WTC11 (cell line): ENCODE measurements around the gene SPATA13. TPM values are rescaled to one million over a fixed set of nuclear protein-coding genes. Genes with fewer than 3 reads are reported as not detected.

ENCODE experiments used
- ATAC-seq: fragments of 200-7000 bp; cut with Tn5 transposase; 2 replicates; pipeline ENCODE4 v1.10.0; 2021; ENCODE audit warnings: mild to moderate bottlenecking, moderate library complexity
- CTCF ChIA-PET: fragments of 300-600 bp; sonication (Branson Sonifier 250); formaldehyde crosslinking; loops from one replicate; lab custom pipeline; 2021; ENCODE audit warnings: antibody characterized with exemption; lab: Charles Lee
- POLR2A ChIA-PET: fragments of 350-600 bp; sonication (Branson Sonifier 250); formaldehyde crosslinking; loops from one replicate; lab custom pipeline; 2021; ENCODE audit warnings: antibody characterized with exemption; lab: Charles Lee
- DNase-seq: peaks from one replicate; pipeline ENCODE4 v3.0.0; 2021; ENCODE audit warnings: low spot score
- H3K27ac Mint-ChIP-seq: 2 replicates; pipeline ENCODE4 v1.8.0; 2021; ENCODE audit warnings: mixed read lengths
- H3K27me3 Mint-ChIP-seq: 2 replicates; pipeline ENCODE4 v1.8.0; 2021; ENCODE audit warnings: low read depth, mild to moderate bottlenecking, moderate library complexity, mixed read lengths
- H3K36me3 Mint-ChIP-seq: 2 replicates; pipeline ENCODE4 v1.8.0; 2021; ENCODE audit warnings: mixed read lengths
- H3K4me1 Mint-ChIP-seq: 2 replicates; pipeline ENCODE4 v1.8.0; 2022; ENCODE audit warnings: mixed read lengths
- H3K4me3 Mint-ChIP-seq: 2 replicates; pipeline ENCODE4 v1.8.0; 2021; ENCODE audit warnings: mild to moderate bottlenecking, moderate library complexity, mixed read lengths
- H3K9me3 Mint-ChIP-seq: 2 replicates; pipeline ENCODE4 v1.8.0; 2021; ENCODE audit warnings: mixed read lengths
- ATF1 ChIP-seq: sonication (generic); formaldehyde crosslinking; IDR thresholded peaks from 2 replicates; pipeline ENCODE4 v1.8.1; 2023; ENCODE audit warnings: mild to moderate bottlenecking, moderate library complexity, missing genetic modification reagents
- CBFB ChIP-seq: sonication (generic); formaldehyde crosslinking; IDR thresholded peaks from 2 replicates; pipeline ENCODE4 v1.8.1; 2022; ENCODE audit warnings: mild to moderate bottlenecking, low read depth, missing genetic modification reagents
- ELF4 ChIP-seq: sonication (generic); formaldehyde crosslinking; IDR thresholded peaks from 2 replicates; pipeline ENCODE4 v1.8.1; 2022; ENCODE audit warnings: low read depth, mild to moderate bottlenecking, moderate library complexity, missing genetic modification reagents
- ETV6 ChIP-seq: sonication (generic); formaldehyde crosslinking; IDR thresholded peaks from 2 replicates; pipeline ENCODE4 v1.8.1; 2022; ENCODE audit warnings: mild to moderate bottlenecking, missing genetic modification reagents
- GTF2I ChIP-seq: fragments of 250-450 bp; sonication (Bioruptor Pico); conservative IDR thresholded peaks from 2 replicates; pipeline ENCODE4 v1.4.0; 2021; ENCODE audit warnings: mild to moderate bottlenecking
- IRF2 ChIP-seq: sonication (generic); formaldehyde crosslinking; IDR thresholded peaks from 2 replicates; pipeline ENCODE4 v1.8.0; 2022; ENCODE audit warnings: low read depth, missing genetic modification reagents, borderline replicate concordance
- KAT7 ChIP-seq: sonication (generic); formaldehyde crosslinking; IDR thresholded peaks from 2 replicates; pipeline ENCODE4 v1.8.1; 2023; ENCODE audit warnings: missing genetic modification reagents, mild to moderate bottlenecking, borderline replicate concordance
- NFE2L1 ChIP-seq: sonication (generic); formaldehyde crosslinking; IDR thresholded peaks from 2 replicates; pipeline ENCODE4 v1.8.1; 2023; ENCODE audit warnings: missing genetic modification reagents
- PRRX2 ChIP-seq: fragments of 250-450 bp; sonication (Bioruptor Pico); IDR thresholded peaks from 2 replicates; pipeline ENCODE4 v1.8.0; 2021; ENCODE audit warnings: mild to moderate bottlenecking
- RELA ChIP-seq: sonication (generic); formaldehyde crosslinking; IDR thresholded peaks from 2 replicates; pipeline ENCODE4 v1.8.1; 2022; ENCODE audit warnings: missing genetic modification reagents, mild to moderate bottlenecking, borderline replicate concordance
- ZNF281 ChIP-seq: sonication (generic); formaldehyde crosslinking; IDR thresholded peaks from 2 replicates; pipeline ENCODE4 v1.8.0; 2023; ENCODE audit warnings: mild to moderate bottlenecking, missing genetic modification reagents
- ZNF396 ChIP-seq: fragments of 250-450 bp; sonication (Bioruptor Pico); IDR thresholded peaks from 2 replicates; pipeline ENCODE4 v1.8.0; 2021; ENCODE audit warnings: mild to moderate bottlenecking, moderate library complexity, borderline replicate concordance
- ZNF512 ChIP-seq: sonication (generic); formaldehyde crosslinking; IDR thresholded peaks from 2 replicates; pipeline ENCODE4 v1.8.1; 2022; ENCODE audit warnings: missing genetic modification reagents, borderline replicate concordance
- ZNF671 ChIP-seq: fragments of 250-450 bp; sonication (Bioruptor Pico); IDR thresholded peaks from 2 replicates; pipeline ENCODE4 v1.8.0; 2021; ENCODE audit warnings: mild to moderate bottlenecking
- total RNA-seq: library from RNA; stranded (reverse); gene quantifications from 3 replicates; pipeline ENCODE4 v1.2.3, GENCODE V29; 2021
- TF ChIP-seq, protein P1 (sequence below): sonication (generic); formaldehyde crosslinking; conservative IDR thresholded peaks from 2 replicates; pipeline ENCODE4 v1.8.1; 2022; ENCODE audit warnings: mild to moderate bottlenecking, missing genetic modification reagents
- TF ChIP-seq, protein P2 (sequence below): sonication (generic); formaldehyde crosslinking; IDR thresholded peaks from 2 replicates; pipeline ENCODE4 v1.8.0; 2022; ENCODE audit warnings: mild to moderate bottlenecking, missing genetic modification reagents
- TF ChIP-seq, protein P3 (sequence below): fragments of 250-450 bp; sonication (Bioruptor Pico); IDR thresholded peaks from 2 replicates; pipeline ENCODE4 v2.1.2; 2022; ENCODE audit warnings: mild to moderate bottlenecking, moderate library complexity

The SPATA13 gene
- total RNA-seq, 1 experiment from 2014 or later = 29.0 TPM

- no peak for TF ChIP-seq ZNF512 (CRISPR knock-in tag)
- no peak for TF ChIP-seq ATF1 (CRISPR knock-in tag)
- TF ChIP-seq ZNF281 = no peak
- TF ChIP-seq GTF2I (CRISPR knock-in tag) = no peak
- no peak for TF ChIP-seq ZNF671 (CRISPR knock-in tag)
- TF ChIP-seq IRF2 (CRISPR knock-in tag) = no peak
- TF ChIP-seq, protein P1, sequence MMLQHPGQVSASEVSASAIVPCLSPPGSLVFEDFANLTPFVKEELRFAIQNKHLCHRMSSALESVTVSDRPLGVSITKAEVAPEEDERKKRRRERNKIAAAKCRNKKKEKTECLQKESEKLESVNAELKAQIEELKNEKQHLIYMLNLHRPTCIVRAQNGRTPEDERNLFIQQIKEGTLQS (CRISPR knock-in tag) = no peak
- TF ChIP-seq KAT7 (CRISPR knock-in tag) = no peak
- no peak for TF ChIP-seq ZNF396 (CRISPR knock-in tag)
- no peak for TF ChIP-seq PRRX2 (CRISPR knock-in tag)
- TF ChIP-seq, all 79 proteins: peak for 0
Measured at GRCh38 chr13:24207841-24208667, 47.5 kb downstream of the SPATA13 start (continued).

DNA sequence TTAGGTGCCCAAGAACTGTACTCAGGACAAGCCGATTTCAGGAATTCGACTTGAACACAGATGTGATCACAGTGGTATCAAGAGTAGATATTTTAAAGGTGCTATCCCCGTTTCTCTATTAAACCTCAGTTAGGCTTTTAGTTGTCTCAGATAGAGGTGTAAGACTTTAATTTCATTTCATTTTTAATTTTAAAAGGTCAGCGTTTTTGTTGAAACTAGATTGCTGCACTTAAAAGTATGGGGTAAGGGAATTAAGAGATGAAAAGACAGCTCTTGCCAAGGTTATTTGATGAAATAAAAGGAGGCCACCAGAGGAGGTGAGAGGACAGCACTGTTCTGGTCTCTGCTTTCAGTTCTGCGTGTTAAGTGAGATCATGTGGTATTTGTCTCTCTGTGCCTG lies 48.6 kb downstream of the SPATA13 start:
- no peak for DNase-seq
- no peak for ATAC-seq
- CTCF ChIA-PET = interaction anchor here (0.7 kb wide), 1 partner anchor 287 kb away, joined by 3 read pairs; no protein-coding TSS in a partner anchor
- no peak overlapping the region for H3K27ac Mint-ChIP-seq
- H3K36me3 Mint-ChIP-seq = no peaks in the 10 kb centered on the region
- H3K4me1 Mint-ChIP-seq = peaks cover 20% of the 10 kb centered on the region
- H3K4me3 Mint-ChIP-seq = no peak overlapping the region
- TF ChIP-seq IRF2 (CRISPR knock-in tag) = no peak
- TF ChIP-seq, protein P1 (CRISPR knock-in tag) = no peak
- no peak for TF ChIP-seq RELA (CRISPR knock-in tag)
- TF ChIP-seq, protein P2, sequence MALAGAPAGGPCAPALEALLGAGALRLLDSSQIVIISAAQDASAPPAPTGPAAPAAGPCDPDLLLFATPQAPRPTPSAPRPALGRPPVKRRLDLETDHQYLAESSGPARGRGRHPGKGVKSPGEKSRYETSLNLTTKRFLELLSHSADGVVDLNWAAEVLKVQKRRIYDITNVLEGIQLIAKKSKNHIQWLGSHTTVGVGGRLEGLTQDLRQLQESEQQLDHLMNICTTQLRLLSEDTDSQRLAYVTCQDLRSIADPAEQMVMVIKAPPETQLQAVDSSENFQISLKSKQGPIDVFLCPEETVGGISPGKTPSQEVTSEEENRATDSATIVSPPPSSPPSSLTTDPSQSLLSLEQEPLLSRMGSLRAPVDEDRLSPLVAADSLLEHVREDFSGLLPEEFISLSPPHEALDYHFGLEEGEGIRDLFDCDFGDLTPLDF (CRISPR knock-in tag) = no peak
- TF ChIP-seq NFE2L1 = no peak
- TF ChIP-seq ETV6 (CRISPR knock-in tag) = no peak
- no peak for TF ChIP-seq CBFB
- TF ChIP-seq ELF4 (CRISPR knock-in tag) = no peak
- TF ChIP-seq, protein P3, sequence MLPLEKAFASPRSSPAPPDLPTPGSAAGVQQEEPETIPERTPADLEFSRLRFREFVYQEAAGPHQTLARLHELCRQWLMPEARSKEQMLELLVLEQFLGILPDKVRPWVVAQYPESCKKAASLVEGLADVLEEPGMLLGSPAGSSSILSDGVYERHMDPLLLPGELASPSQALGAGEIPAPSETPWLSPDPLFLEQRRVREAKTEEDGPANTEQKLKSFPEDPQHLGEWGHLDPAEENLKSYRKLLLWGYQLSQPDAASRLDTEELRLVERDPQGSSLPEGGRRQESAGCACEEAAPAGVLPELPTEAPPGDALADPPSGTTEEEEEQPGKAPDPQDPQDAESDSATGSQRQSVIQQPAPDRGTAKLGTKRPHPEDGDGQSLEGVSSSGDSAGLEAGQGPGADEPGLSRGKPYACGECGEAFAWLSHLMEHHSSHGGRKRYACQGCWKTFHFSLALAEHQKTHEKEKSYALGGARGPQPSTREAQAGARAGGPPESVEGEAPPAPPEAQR = no peak
- peaks cover 4% of the 10 kb centered on the region; the same call in 1 of the 2 replicates for H3K9me3 Mint-ChIP-seq
- POLR2A ChIA-PET = no interaction called here
- H3K27me3 Mint-ChIP-seq = no peaks in the 10 kb centered on the region
